Tibial nerve (tissue), 4 donors: ENCODE data around the gene PPDPF.

ENCODE experiments used
- CTCF ChIP-seq, 5 experiments: fragments of 200-600 bp in 3 of 5; fragments of 450-650 bp in 2 of 5; sonication (generic) in 3 of 5; IDR thresholded peaks; one replicate each; pipeline ENCODE4 v1.5.1; 2016 to 2019; ENCODE audit warnings: antibody characterized with exemption in 5 of 5, mild to moderate bottlenecking in 3 of 5, moderate library complexity in 2 of 5
- EP300 ChIP-seq, 2 donors: sonication (generic); formaldehyde crosslinking; IDR thresholded peaks; one replicate each; pipeline ENCODE4 v1.6.1; 2017; ENCODE audit warnings: antibody characterized with exemption in 2 of 2, mild to moderate bottlenecking in 1 of 2
- POLR2A ChIP-seq, 2 donors: fragments of 450-650 bp; IDR thresholded peaks; one replicate each; pipeline ENCODE4 v1.6.1; 2017; ENCODE audit warnings: antibody characterized with exemption in 2 of 2, mild to moderate bottlenecking in 2 of 2, moderate library complexity in 2 of 2

GRCh38 chr20:63536997-63537524 is 16.5 kb downstream of the PPDPF start, which contains the start of gene PTK6:
- TF ChIP-seq CTCF (IDR thresholded peaks at IDR 0.05) (no peak), EP300 (IDR thresholded peaks at IDR 0.05) (no peak), POLR2A (IDR thresholded peaks at IDR 0.05) (no peak)
